Endothelial cell of umbilical vein (primary cell): ENCODE measurements around the gene RPS6KA6.

Experiments
- EZH2 ChIP-seq: IDR thresholded peaks from 2 replicates; pipeline ENCODE4 v1.6.1; 2012; ENCODE audit warnings: borderline replicate concordance, low read depth, mild to moderate bottlenecking, moderate library complexity, low read length, inconsistent platforms; ENCODE audit not compliant: severe bottlenecking
- POLR2A ChIP-seq: IDR thresholded peaks from 2 replicates; pipeline ENCODE4 v1.6.1; 2012; ENCODE audit warnings: low read depth, mild to moderate bottlenecking, control low read depth, low read length
- POLR2AphosphoS5 ChIP-seq: IDR thresholded peaks from 2 replicates; pipeline ENCODE4 v1.6.1; 2012; ENCODE audit warnings: low read depth, mild to moderate bottlenecking, control low read depth, low read length, moderate library complexity; ENCODE audit not compliant: insufficient read depth
- TF ChIP-seq, protein P1 (sequence below), 2 donors: IDR thresholded peaks; 1 replicate in 1 of 2; 2 replicates in 1 of 2; pipeline ENCODE4 v1.5.1; 2011; ENCODE audit warnings: low read length in 2 of 2, mild to moderate bottlenecking in 2 of 2, moderate library complexity in 2 of 2, control low read depth in 1 of 2, inconsistent platforms in 1 of 2, low read depth in 1 of 2; ENCODE audit not compliant: insufficient read depth in 1 of 2; ENCODE audit errors: extremely low read depth in 1 of 2

DNA sequence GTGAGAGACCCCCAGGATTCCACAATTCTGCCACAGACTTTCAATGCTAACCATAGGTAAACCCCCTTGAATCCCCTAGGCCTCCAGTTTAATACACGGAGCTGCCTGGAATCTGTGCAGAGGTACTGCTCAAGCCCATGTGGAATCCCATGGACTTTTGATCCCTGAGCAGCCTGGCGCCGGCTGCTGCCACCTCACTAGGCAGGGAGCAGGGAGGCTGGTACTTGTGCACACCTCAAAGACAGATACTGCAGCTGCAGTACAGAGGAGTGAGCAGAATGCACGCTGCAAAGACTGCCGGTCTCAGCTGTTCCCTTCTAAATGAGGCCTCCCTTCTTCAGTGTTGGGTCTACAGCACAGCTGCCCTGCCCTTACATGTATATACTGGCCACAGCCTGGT, 79.4 kb downstream of the RPS6KA6 start:
- TF ChIP-seq, protein P1, sequence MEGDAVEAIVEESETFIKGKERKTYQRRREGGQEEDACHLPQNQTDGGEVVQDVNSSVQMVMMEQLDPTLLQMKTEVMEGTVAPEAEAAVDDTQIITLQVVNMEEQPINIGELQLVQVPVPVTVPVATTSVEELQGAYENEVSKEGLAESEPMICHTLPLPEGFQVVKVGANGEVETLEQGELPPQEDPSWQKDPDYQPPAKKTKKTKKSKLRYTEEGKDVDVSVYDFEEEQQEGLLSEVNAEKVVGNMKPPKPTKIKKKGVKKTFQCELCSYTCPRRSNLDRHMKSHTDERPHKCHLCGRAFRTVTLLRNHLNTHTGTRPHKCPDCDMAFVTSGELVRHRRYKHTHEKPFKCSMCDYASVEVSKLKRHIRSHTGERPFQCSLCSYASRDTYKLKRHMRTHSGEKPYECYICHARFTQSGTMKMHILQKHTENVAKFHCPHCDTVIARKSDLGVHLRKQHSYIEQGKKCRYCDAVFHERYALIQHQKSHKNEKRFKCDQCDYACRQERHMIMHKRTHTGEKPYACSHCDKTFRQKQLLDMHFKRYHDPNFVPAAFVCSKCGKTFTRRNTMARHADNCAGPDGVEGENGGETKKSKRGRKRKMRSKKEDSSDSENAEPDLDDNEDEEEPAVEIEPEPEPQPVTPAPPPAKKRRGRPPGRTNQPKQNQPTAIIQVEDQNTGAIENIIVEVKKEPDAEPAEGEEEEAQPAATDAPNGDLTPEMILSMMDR (IDR thresholded peaks at IDR 0.05; ENCODE audit: extremely low read depth in 1 of 2, insufficient read depth in 1 of 2, low read depth in 1 of 2, low read length in 2 of 2): no peak
- no peak for TF ChIP-seq POLR2AphosphoS5
- no peak for TF ChIP-seq EZH2
- TF ChIP-seq POLR2A: no peak
